Endothelial cell of umbilical vein (primary cell): ENCODE results near the gene MGAT5B. TPM values are rescaled to one million over a fixed set of nuclear protein-coding genes. Genes with fewer than 3 reads are reported as not detected.

Source experiments
- BruUV-seq: library from RNA; stranded (reverse); fragments of 400-500 nt; replicated peaks from 2 replicates; lab custom pipeline; 2021; lab: Mats Ljungman, UMichigan
- CTCF ChIA-PET: fragments of 300-600, 350-600 bp; sonication (Branson Sonifier 250); formaldehyde crosslinking; loops from one replicate; lab custom pipeline; 2021; ENCODE audit warnings: antibody characterized with exemption, inconsistent platforms; lab: Charles Lee
- POLR2A ChIA-PET: fragments of 300-600, 350-600 bp; sonication (Branson Sonifier 250); formaldehyde crosslinking; loops from one replicate; lab custom pipeline; 2021; ENCODE audit warnings: antibody characterized with exemption, inconsistent platforms; lab: Charles Lee
- DNase-seq: peaks from one replicate; pipeline ENCODE4 v3.0.0-alpha.2; 2011; ENCODE audit warnings: low read depth, low spot score
- FAIRE-seq: peaks from 2 replicates; lab custom pipeline; 2011; peaks lifted over from hg19 to GRCh38; lab: Jason Lieb, UNC
- H2AFZ ChIP-seq: 2 replicates; pipeline ENCODE4 v1.6.0; 2012; ENCODE audit warnings: low read depth, low read length, control low read depth, inconsistent platforms
- H3K27ac ChIP-seq: 2 replicates; pipeline ENCODE4 v1.5.1; 2011; ENCODE audit warnings: low read depth, mild to moderate bottlenecking, control low read depth, low read length, moderate library complexity; ENCODE audit not compliant: insufficient read depth
- H3K27me3 ChIP-seq, 2 experiments: 2 replicates each; pipeline versions ENCODE4 v1.6.0 to v1.6.1; 2011; ENCODE audit warnings: low read length in 2 of 2, mixed read lengths in 1 of 2; ENCODE audit not compliant: control insufficient read depth in 2 of 2, insufficient read depth in 2 of 2
- H3K36me3 ChIP-seq, 2 experiments: 2 replicates in 1 of 2; 3 replicates in 1 of 2; pipeline ENCODE4 v1.5.1; 2011; ENCODE audit warnings: low read length in 2 of 2, mild to moderate bottlenecking in 1 of 2, moderate library complexity in 1 of 2; ENCODE audit not compliant: control insufficient read depth in 2 of 2, insufficient read depth in 2 of 2; ENCODE audit errors: extremely low read depth in 1 of 2
- H3K4me1 ChIP-seq: 3 replicates; pipeline ENCODE4 v1.5.1; 2011; ENCODE audit warnings: mild to moderate bottlenecking, low read length; ENCODE audit not compliant: control insufficient read depth, insufficient read depth; ENCODE audit errors: extremely low read depth
- H3K4me2 ChIP-seq: 2 replicates; pipeline ENCODE4 v1.6.1; 2011; ENCODE audit warnings: low read length, control low read depth, mixed read lengths; ENCODE audit not compliant: insufficient read depth
- H3K4me3 ChIP-seq, 3 experiments: fragments of 200-600 bp in 1 of 3; sonication (generic), shearing (Covaris generic) in 1 of 3; replicated peaks in 1 of 3; 2 replicates each; pipeline ENCODE4 v1.5.1; 2011 to 2016; ENCODE audit warnings: control low read depth in 3 of 3, low read length in 3 of 3, mild to moderate bottlenecking in 2 of 3, inconsistent platforms in 1 of 3, low read depth in 1 of 3, moderate library complexity in 1 of 3; ENCODE audit not compliant: insufficient read depth in 1 of 3
- H3K79me2 ChIP-seq: 2 replicates; pipeline ENCODE4 v1.6.0; 2012; ENCODE audit warnings: low read length, inconsistent platforms; ENCODE audit not compliant: control insufficient read depth, insufficient read depth
- H3K9ac ChIP-seq: replicated peaks from 2 replicates; pipeline ENCODE3; 2011; ENCODE audit warnings: low read length, control low read depth; ENCODE audit not compliant: insufficient read depth; ENCODE audit errors: extremely low read depth
- H3K9me1 ChIP-seq: replicated peaks from 3 replicates; pipeline ENCODE4 v1.6.0; 2011; ENCODE audit warnings: mild to moderate bottlenecking, low read length; ENCODE audit not compliant: control insufficient read depth, insufficient read depth; ENCODE audit errors: extremely low read depth
- H3K9me3 ChIP-seq: replicated peaks from 2 replicates; pipeline ENCODE4 v1.5.1; 2012; ENCODE audit warnings: low read length, inconsistent platforms; ENCODE audit not compliant: control insufficient read depth, insufficient read depth
- H4K20me1 ChIP-seq: replicated peaks from 2 replicates; pipeline ENCODE3; 2011; ENCODE audit warnings: mild to moderate bottlenecking, low read length; ENCODE audit not compliant: control insufficient read depth, insufficient read depth; ENCODE audit errors: extremely low read depth
- EZH2 ChIP-seq: IDR thresholded peaks from 2 replicates; pipeline ENCODE4 v1.6.1; 2012; ENCODE audit warnings: borderline replicate concordance, low read depth, mild to moderate bottlenecking, moderate library complexity, low read length, inconsistent platforms; ENCODE audit not compliant: severe bottlenecking
- FOS ChIP-seq: IDR thresholded peaks from 2 replicates; pipeline ENCODE4 v1.6.1; 2011; ENCODE audit warnings: mild to moderate bottlenecking, low read length, moderate library complexity, borderline replicate concordance; ENCODE audit not compliant: insufficient read depth
- GATA2 ChIP-seq: IDR thresholded peaks from 2 replicates; pipeline ENCODE4 v1.7.0; 2011; ENCODE audit warnings: low read depth, mild to moderate bottlenecking, moderate library complexity, mixed read lengths, low read length; ENCODE audit not compliant: insufficient read length, insufficient read depth
- JUN ChIP-seq: IDR thresholded peaks from 2 replicates; pipeline ENCODE4 v1.6.1; 2011; ENCODE audit warnings: borderline replicate concordance, low read depth; ENCODE audit not compliant: insufficient read length, insufficient read depth
- MYC ChIP-seq: IDR thresholded peaks from one replicate; pipeline ENCODE4 v1.6.1; 2011; ENCODE audit warnings: mild to moderate bottlenecking, low read depth, low read length
- POLR2A ChIP-seq: IDR thresholded peaks from 2 replicates; pipeline ENCODE4 v1.6.1; 2012; ENCODE audit warnings: low read depth, mild to moderate bottlenecking, control low read depth, low read length
- POLR2AphosphoS5 ChIP-seq: IDR thresholded peaks from 2 replicates; pipeline ENCODE4 v1.6.1; 2012; ENCODE audit warnings: low read depth, mild to moderate bottlenecking, control low read depth, low read length, moderate library complexity; ENCODE audit not compliant: insufficient read depth
- dilution Hi-C: fragments of 300-500 bp; cut with MboI; formaldehyde crosslinking; loops from one replicate; pipeline ENCODE4 v1.15.0; 2019; ENCODE audit warnings: low sequenced_read_pairs; ENCODE audit not compliant: extremely low pct_ligation_motif_present
- intact Hi-C: fragments of 100-400 bp; cut with micrococcal nuclease; formaldehyde crosslinking; loops from one replicate; pipeline ENCODE4 v1.10.0; 2022
- polyA plus RNA-seq, 4 experiments: library from polyadenylated mRNA; depleted of rRNA in 3 of 4; stranded (reverse) in 3 of 4; unstranded in 1 of 4; fragments of >200 nt; gene quantifications; 2 replicates each; pipeline versions ENCODE4 v1.2.1 to v1.2.3, GENCODE V29; 2011 to 2012; ENCODE audit warnings: missing spikeins in 1 of 4
- total RNA-seq: library from RNA; stranded (reverse); gene quantifications from 2 replicates; pipeline ENCODE4 v1.2.3, GENCODE V29; 2021
- TF ChIP-seq, protein P1 (sequence below), 2 donors: IDR thresholded peaks; 1 replicate in 1 of 2; 2 replicates in 1 of 2; pipeline ENCODE4 v1.5.1; 2011; ENCODE audit warnings: low read length in 2 of 2, mild to moderate bottlenecking in 2 of 2, moderate library complexity in 2 of 2, control low read depth in 1 of 2, inconsistent platforms in 1 of 2, low read depth in 1 of 2; ENCODE audit not compliant: insufficient read depth in 1 of 2; ENCODE audit errors: extremely low read depth in 1 of 2
- TF ChIP-seq, protein P2 (sequence below): IDR thresholded peaks from 2 replicates; pipeline ENCODE4 v1.6.1; 2011; ENCODE audit not compliant: insufficient read depth, insufficient read length

Gene MGAT5B
- total and polyA plus RNA-seq, 2 donors (not counting 3 experiments of a cell fraction or from before 2014, with no cell fraction given) = 1.7 to 2.1 TPM

DNA sequence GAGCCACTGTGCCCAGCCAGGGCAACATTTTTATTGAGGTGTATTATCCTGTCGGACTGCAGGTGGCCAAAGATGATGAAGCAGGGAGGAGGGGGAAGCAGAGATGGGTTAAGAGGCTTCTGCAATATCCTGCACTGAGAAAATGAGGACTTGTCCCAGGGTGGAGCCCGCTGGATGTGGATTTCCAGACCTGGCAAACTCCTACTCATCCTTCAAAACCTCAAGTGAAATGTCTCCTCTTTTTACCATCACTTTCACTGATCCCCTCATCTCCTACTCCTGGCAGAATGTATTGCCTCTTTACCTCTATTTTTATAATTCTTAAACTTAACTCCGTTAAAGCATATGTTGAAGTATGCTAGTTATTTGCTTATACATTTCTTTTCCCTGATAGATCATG lies 60.9 kb downstream of the MGAT5B start:
- H4K20me1 ChIP-seq = no peaks in the 10 kb centered on the region
- no peaks in the 10 kb centered on the region for H3K9me3 ChIP-seq
- FAIRE-seq (no peak), DNase-seq (no peak)
- H3K4me2 ChIP-seq = no peak overlapping the region
- TF ChIP-seq, protein P1, sequence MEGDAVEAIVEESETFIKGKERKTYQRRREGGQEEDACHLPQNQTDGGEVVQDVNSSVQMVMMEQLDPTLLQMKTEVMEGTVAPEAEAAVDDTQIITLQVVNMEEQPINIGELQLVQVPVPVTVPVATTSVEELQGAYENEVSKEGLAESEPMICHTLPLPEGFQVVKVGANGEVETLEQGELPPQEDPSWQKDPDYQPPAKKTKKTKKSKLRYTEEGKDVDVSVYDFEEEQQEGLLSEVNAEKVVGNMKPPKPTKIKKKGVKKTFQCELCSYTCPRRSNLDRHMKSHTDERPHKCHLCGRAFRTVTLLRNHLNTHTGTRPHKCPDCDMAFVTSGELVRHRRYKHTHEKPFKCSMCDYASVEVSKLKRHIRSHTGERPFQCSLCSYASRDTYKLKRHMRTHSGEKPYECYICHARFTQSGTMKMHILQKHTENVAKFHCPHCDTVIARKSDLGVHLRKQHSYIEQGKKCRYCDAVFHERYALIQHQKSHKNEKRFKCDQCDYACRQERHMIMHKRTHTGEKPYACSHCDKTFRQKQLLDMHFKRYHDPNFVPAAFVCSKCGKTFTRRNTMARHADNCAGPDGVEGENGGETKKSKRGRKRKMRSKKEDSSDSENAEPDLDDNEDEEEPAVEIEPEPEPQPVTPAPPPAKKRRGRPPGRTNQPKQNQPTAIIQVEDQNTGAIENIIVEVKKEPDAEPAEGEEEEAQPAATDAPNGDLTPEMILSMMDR (IDR thresholded peaks at IDR 0.05; ENCODE audit: extremely low read depth in 1 of 2, insufficient read depth in 1 of 2, low read depth in 1 of 2, low read length in 2 of 2) = no peak
- TF ChIP-seq FOS (no peak), JUN (no peak), EZH2 (no peak), GATA2 (no peak), MYC (no peak), POLR2A (no peak), POLR2AphosphoS5 (no peak)
- TF ChIP-seq, protein P2, sequence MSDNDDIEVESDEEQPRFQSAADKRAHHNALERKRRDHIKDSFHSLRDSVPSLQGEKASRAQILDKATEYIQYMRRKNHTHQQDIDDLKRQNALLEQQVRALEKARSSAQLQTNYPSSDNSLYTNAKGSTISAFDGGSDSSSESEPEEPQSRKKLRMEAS = no peak
- no peaks in the 10 kb centered on the region for H3K36me3 ChIP-seq
- dilution Hi-C loops = no loop called here
- H3K79me2 ChIP-seq = no peaks in the 10 kb centered on the region
- POLR2A ChIA-PET = no interaction called here
- BruUV-seq = no TSS peak
- no peak overlapping the region for H3K9ac ChIP-seq
- H3K4me3 ChIP-seq = no peak overlapping the region
- intact Hi-C loops = no loop called here
- no peaks in the 10 kb centered on the region for H3K4me1 ChIP-seq
- CTCF ChIA-PET = no interaction called here
- no peaks in the 10 kb centered on the region for H3K9me1 ChIP-seq
- H3K27ac ChIP-seq = no peak overlapping the region
- H2AFZ ChIP-seq = no peak overlapping the region
- no peaks in the 10 kb centered on the region for H3K27me3 ChIP-seq
